Activated T-cell treated with anti-CD3 and anti-CD28 coated beads, Interleukin-2, amount 50 U/mL, for 4 hours (primary cell): Measurements from ENCODE around the gene BCAS4. TPM values are rescaled to one million over a fixed set of nuclear protein-coding genes. Genes with fewer than 3 reads are reported as not detected.

Experiments used
- ATAC-seq, 2 donors: fragments of 200-7000 bp; cut with Tn5 transposase; one replicate each; pipeline ENCODE4 v1.10.0; 2021
- DNase-seq: peaks from one replicate; pipeline ENCODE4 v3.0.0-alpha.2; 2020
- H3K27me3 Mint-ChIP-seq: one replicate; pipeline ENCODE4 v1.8.0; 2021; ENCODE audit warnings: low read depth, mixed read lengths
- H3K36me3 Mint-ChIP-seq: one replicate; pipeline ENCODE4 v1.8.0; 2022; ENCODE audit warnings: mixed read lengths; ENCODE audit not compliant: insufficient read depth
- H3K4me1 Mint-ChIP-seq: one replicate; pipeline ENCODE4 v1.8.0; 2021; ENCODE audit warnings: low read depth, mixed read lengths
- H3K4me3 Mint-ChIP-seq: one replicate; pipeline ENCODE4 v1.8.0; 2021; ENCODE audit warnings: mild to moderate bottlenecking, moderate library complexity, mixed read lengths
- H3K9me3 Mint-ChIP-seq: one replicate; pipeline ENCODE4 v1.8.0; 2021; ENCODE audit warnings: mixed read lengths
- total RNA-seq, 3 donors: library from RNA; stranded (reverse); gene quantifications; one replicate each; pipeline ENCODE4 v1.2.1, GENCODE V29; 2021

Gene BCAS4
- total RNA-seq, 3 donors from 2014 or later, result 10.2 to 13.6 (median 12.7) TPM

GRCh38 chr20:50856475-50857041 is 61.7 kb downstream of the BCAS4 start:
- Mint-ChIP-seq H3K9me3 (no peaks in the 10 kb centered on the region), H3K4me1 (no peaks in the 10 kb centered on the region), H3K4me3 (no peak overlapping the region), H3K27me3 (no peaks in the 10 kb centered on the region), H3K36me3 (peaks cover 4% of the 10 kb centered on the region)
- DNase-seq (no peak), ATAC-seq (no peak)

GRCh38 chr20:50857348-50857747 is 62.5 kb downstream of the BCAS4 start:
- H3K4me1 Mint-ChIP-seq, result no peaks in the 10 kb centered on the region
- H3K9me3 Mint-ChIP-seq, result no peaks in the 10 kb centered on the region
- no peak overlapping the region for H3K4me3 Mint-ChIP-seq
- peaks cover 4% of the 10 kb centered on the region for H3K36me3 Mint-ChIP-seq
- DNase-seq (no peak), ATAC-seq (no peak)
- H3K27me3 Mint-ChIP-seq, result no peaks in the 10 kb centered on the region

DNA sequence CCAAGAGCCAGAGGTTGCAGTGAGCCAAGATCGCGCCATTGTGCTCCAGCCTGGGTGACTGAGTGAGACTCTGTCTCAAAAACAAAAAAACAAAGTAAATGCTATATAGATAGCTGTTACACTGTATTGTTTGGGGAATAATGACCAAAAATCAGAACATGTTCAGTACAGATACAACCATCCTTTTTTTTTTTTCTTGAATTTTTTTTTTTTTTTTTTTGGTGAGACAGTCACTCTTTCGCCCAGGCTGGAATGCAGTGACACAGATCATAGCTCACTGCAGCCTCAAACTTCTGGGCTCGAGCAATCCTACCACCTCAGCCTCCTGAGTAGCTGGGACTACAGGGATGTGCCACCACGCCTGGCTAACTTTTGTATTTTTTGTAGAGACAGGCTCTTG is 63.7 kb downstream of the BCAS4 start:
- Mint-ChIP-seq H3K27me3 (no peaks in the 10 kb centered on the region), H3K36me3 (peaks cover 4% of the 10 kb centered on the region), H3K4me3 (no peak overlapping the region), H3K4me1 (no peaks in the 10 kb centered on the region), H3K9me3 (no peaks in the 10 kb centered on the region)
- ATAC-seq, result no peak
- DNase-seq, result no peak

GRCh38 chr20:50859161-50859560 is 64.3 kb downstream of the BCAS4 start:
- ATAC-seq, result no peak
- Mint-ChIP-seq H3K27me3 (no peaks in the 10 kb centered on the region), H3K4me3 (no peak overlapping the region), H3K9me3 (no peaks in the 10 kb centered on the region), H3K4me1 (no peaks in the 10 kb centered on the region), H3K36me3 (peaks cover 4% of the 10 kb centered on the region)
- no peak for DNase-seq

GRCh38 chr20:50861012-50861411 is 66.2 kb downstream of the BCAS4 start:
- no peak for DNase-seq
- Mint-ChIP-seq H3K4me3 (no peak overlapping the region), H3K9me3 (no peaks in the 10 kb centered on the region), H3K27me3 (no peaks in the 10 kb centered on the region), H3K4me1 (no peaks in the 10 kb centered on the region), H3K36me3 (no peaks in the 10 kb centered on the region)
- ATAC-seq, result no peak

DNA sequence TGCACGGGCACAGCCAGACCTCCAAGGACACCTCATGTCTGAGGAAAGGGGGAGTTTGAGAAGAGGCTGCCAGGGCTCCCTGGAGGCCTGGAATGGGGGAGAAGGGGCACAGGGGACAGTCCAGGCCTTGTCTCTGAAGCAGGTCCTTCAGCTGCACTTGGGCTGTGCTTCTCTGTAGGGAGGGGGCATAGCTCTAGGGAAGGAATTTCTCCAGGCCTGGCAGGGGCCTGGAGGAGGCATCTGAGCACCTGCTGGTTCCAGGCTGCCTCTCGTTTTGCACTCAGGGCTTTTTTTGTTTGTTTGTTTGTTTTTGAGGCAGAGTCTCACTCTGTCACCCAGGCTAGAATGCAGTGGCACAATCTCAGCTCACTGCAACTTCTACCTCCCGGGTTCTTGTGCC is 67.7 kb downstream of the BCAS4 start:
- ATAC-seq (no peak), DNase-seq (no peak)
- Mint-ChIP-seq H3K9me3 (no peaks in the 10 kb centered on the region), H3K4me3 (no peak overlapping the region), H3K27me3 (no peaks in the 10 kb centered on the region), H3K4me1 (no peaks in the 10 kb centered on the region), H3K36me3 (no peaks in the 10 kb centered on the region)

- H3K27me3 Mint-ChIP-seq, result no peaks in the 10 kb centered on the region
- ATAC-seq, result no peak
- H3K4me3 Mint-ChIP-seq, result no peak overlapping the region
- no peaks in the 10 kb centered on the region for H3K9me3 Mint-ChIP-seq
- DNase-seq, result no peak
- no peaks in the 10 kb centered on the region for H3K36me3 Mint-ChIP-seq
- no peaks in the 10 kb centered on the region for H3K4me1 Mint-ChIP-seq
Observed at GRCh38 chr20:50865114-50865513, 70.3 kb downstream of the BCAS4 start.

DNA sequence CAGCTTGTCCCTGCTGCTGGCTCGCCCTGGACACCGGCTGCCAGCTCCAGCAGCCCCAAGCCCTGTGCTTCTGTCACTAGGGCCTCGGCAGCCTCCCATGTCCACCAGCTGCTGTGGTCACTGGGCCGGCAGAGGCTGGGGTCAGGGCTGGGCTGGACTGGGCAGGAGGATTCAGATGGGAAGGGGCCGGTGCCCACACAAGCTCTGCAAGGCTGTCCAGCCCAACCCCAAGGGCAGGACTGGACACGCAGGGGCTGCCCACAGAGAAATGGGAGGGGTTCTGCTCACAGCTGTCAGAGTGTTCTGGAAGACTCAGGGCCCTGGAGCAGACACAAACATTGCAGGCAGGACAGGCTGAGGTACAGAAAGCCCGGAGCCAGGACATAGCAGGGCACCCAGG is 70.7 kb downstream of the BCAS4 start:
- H3K4me1 Mint-ChIP-seq, result no peaks in the 10 kb centered on the region
- DNase-seq (no peak), ATAC-seq (no peak)
- H3K27me3 Mint-ChIP-seq, result no peaks in the 10 kb centered on the region
- no peaks in the 10 kb centered on the region for H3K36me3 Mint-ChIP-seq
- no peaks in the 10 kb centered on the region for H3K9me3 Mint-ChIP-seq
- no peak overlapping the region for H3K4me3 Mint-ChIP-seq

- no peak overlapping the region for H3K4me3 Mint-ChIP-seq
- H3K27me3 Mint-ChIP-seq, result no peaks in the 10 kb centered on the region
- DNase-seq, result no peak
- no peak for ATAC-seq
- H3K9me3 Mint-ChIP-seq, result no peaks in the 10 kb centered on the region
- H3K36me3 Mint-ChIP-seq, result no peaks in the 10 kb centered on the region
- H3K4me1 Mint-ChIP-seq, result no peaks in the 10 kb centered on the region
Observed at GRCh38 chr20:50866036-50866685, 71.3 kb downstream of the BCAS4 start.

DNA sequence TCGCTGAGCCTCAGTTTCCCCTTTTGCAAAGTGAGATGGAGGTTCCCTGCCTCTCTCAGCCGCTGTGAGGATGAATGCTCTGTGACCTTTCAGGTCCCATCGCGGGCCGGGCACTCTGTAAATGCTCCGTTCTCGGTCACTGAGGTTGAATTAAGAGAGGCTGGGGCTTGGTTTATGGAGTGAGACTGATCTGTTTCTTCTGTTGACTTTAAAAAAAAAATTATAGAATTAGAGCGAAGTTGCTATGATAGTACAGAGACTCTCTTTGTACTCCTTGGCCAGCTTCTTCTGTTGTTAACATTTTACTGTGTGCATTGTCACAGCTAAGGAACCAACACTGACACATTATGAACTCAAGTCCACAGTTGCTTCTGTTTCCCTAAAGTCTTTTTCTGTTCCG is 72.0 kb downstream of the BCAS4 start:
- ATAC-seq (no peak), DNase-seq (no peak)
- no peaks in the 10 kb centered on the region for H3K9me3 Mint-ChIP-seq
- H3K4me3 Mint-ChIP-seq, result no peak overlapping the region
- no peaks in the 10 kb centered on the region for H3K27me3 Mint-ChIP-seq
- H3K4me1 Mint-ChIP-seq, result no peaks in the 10 kb centered on the region
- H3K36me3 Mint-ChIP-seq, result no peaks in the 10 kb centered on the region

DNA sequence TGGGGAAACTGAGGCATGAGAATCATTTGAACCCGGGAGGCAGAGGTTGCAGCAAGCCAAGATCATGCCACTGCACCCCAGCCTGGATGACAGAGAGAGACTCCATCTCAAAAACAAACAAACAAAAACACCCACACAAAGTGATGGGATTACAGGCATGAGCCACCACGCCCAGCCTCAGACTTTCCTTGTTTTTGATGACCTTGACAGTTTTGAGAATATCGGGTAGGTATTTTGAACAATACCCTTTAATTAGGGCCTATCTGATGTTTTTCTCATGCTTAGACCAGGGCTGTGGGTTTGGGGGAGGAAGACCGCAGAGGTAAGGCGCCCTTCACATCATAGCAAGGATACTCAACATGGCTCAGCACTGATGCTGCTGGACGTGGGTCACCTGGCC is 72.9 kb downstream of the BCAS4 start:
- no peak for DNase-seq
- no peak for ATAC-seq
- Mint-ChIP-seq H3K36me3 (no peaks in the 10 kb centered on the region), H3K9me3 (no peaks in the 10 kb centered on the region), H3K27me3 (no peaks in the 10 kb centered on the region), H3K4me1 (no peaks in the 10 kb centered on the region), H3K4me3 (no peak overlapping the region)

DNA sequence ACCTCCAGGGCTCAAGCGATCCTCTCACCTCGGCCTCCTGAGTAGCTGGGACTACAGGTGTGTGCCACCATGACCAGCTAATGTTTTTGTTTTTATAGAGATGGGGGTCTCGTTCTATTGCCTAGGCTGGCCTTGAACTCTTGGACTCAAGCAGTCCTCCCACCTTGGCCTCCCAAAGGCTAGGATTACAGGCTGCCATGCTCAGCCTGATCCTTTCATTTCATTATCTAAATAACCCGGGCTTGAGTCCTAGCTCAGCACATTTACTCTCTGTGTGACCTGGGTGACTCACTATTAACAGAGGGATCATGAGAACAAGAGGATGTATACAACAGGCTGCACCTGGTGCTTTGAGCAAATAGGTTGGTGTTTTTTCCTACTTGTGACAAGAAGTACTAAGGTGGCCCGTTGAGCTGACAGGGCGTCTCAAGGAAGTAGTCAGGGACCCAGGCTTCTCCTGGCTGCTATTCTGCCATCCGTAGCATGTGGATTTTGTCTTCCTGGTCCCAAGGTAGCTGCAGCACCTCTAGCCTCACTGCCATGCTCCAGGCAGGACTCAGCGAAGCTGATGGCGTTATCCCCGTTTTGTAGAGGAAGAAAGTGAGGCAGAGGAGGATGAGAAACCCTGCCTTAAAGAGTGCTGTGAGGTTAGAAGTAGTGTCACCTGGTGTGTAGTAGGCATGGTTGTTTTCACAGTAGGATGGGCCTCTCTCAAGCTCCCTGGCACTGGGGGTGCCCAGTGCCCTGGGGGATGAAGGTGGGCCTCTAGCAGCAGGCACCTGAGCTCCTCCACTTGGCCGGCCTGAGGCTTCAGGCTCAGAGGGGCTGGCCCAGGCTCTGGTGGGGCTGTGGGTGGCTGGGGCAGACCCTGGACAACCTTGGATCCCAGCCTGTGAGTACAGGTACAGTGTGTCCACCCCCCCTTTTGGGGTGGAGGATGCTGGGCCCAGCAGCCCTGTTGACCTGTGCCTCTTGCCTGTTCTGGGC is 73.9 kb downstream of the BCAS4 start:
- H3K36me3 Mint-ChIP-seq, result no peaks in the 10 kb centered on the region
- no peaks in the 10 kb centered on the region for H3K4me1 Mint-ChIP-seq
- H3K4me3 Mint-ChIP-seq, result no peak overlapping the region
- H3K9me3 Mint-ChIP-seq, result no peaks in the 10 kb centered on the region
- ATAC-seq (no peak), DNase-seq (no peak)
- H3K27me3 Mint-ChIP-seq, result no peaks in the 10 kb centered on the region

- Mint-ChIP-seq H3K4me3 (no peak overlapping the region), H3K36me3 (no peaks in the 10 kb centered on the region), H3K9me3 (no peaks in the 10 kb centered on the region), H3K4me1 (no peaks in the 10 kb centered on the region), H3K27me3 (no peaks in the 10 kb centered on the region)
- no peak for ATAC-seq
- DNase-seq, result no peak
Observed at GRCh38 chr20:50870561-50871161, 75.8 kb downstream of the BCAS4 start.

GRCh38 chr20:50872560-50873425 is 77.9 kb downstream of the BCAS4 start:
- no peak overlapping the region for H3K4me3 Mint-ChIP-seq
- H3K36me3 Mint-ChIP-seq, result peaks cover 5% of the 10 kb centered on the region
- no peaks in the 10 kb centered on the region for H3K27me3 Mint-ChIP-seq
- no peak for DNase-seq
- no peaks in the 10 kb centered on the region for H3K9me3 Mint-ChIP-seq
- H3K4me1 Mint-ChIP-seq, result no peaks in the 10 kb centered on the region
- no peak for ATAC-seq
